Activated CD8-positive, alpha-beta memory T cell treated with anti-CD3 and anti-CD28 coated beads for 4 hours (primary cell): Measurements from ENCODE around the gene ZNF324B.
"Not testable (repeated sequence)": the region's sequence is repeated elsewhere in the genome, so short reads cannot be mapped to it uniquely, and the experiment has no call there.

Source experiments
- DNase-seq, 2 donors: peaks; one replicate each; pipeline ENCODE4 v3.0.0-alpha.2; 2020; ENCODE audit warnings: low read depth in 2 of 2

Gene ZNF324B

GRCh38 chr19:58453743-58454142 lies 2.3 kb downstream of the ZNF324B start:
- DNase-seq: no peak

GRCh38 chr19:58455306-58455705 lies 3.9 kb downstream of the ZNF324B start:
- no peak for DNase-seq

- DNase-seq: no peak
Measured at GRCh38 chr19:58456111-58456510, 4.7 kb downstream of the ZNF324B start.

DNA sequence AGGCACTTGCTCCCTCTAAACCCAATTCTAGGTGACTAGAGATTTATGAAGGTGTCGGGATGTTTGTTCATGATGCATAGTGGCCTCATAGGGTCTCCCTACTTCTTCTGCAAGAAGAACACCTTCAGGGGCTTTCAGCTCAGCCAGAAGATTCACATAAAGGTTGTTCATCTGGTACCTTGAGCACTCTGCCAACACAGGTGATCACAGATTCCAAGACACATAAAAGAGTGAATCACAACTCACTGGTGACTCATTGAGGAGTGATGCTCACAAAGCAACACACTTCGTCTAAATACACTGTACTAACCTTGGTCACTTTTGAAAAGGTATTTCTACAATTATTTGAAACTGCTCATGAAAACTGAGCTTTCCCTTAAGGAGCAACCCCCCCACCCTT lies 8.6 kb downstream of the ZNF324B start:
- no peak for DNase-seq

- no peak for DNase-seq
Measured at GRCh38 chr19:58466089-58466759, 14.8 kb downstream of the ZNF324B start.

- peak; percentile 95 to 96 for DNase-seq
Measured at GRCh38 chr19:58466760-58467589, 15.6 kb downstream of the ZNF324B start, which contains the start of gene ZNF324. Gene ZNF324 (plus strand): TSS chr19:58467080. CDS start chr19:58469186, 2,106 bp downstream.

DNA sequence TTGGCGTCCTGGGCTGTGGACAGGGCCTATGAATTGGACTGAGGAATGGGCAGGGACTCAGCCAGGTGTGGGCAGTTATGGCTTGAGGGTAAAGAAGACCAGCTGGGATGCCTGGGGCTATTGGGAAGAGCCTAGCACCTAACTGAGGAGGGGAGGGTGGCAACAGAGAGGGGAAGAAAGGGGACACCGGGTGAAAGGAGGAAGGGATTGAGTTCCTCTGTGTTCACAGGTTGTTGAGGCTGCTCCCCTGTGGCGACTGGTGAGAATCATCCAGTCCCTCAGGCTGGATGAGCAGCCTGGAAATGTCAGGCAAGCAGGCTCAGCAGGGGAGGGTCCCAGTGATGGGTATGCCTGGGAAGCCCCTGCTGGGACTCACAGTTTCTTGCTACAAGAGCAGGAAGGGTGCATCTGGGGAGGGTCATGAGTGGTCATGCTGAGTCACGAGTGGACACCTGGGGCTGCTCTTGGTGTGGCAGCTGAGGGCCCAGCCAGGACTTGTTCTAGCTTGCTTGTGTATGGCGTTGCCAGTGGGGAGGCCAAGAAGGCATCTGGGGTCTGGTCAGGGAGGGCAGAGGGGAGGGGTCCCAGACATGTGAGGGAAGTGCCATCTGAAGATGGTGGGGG lies 16.9 kb downstream of the ZNF324B start:
- DNase-seq: no peak

DNA sequence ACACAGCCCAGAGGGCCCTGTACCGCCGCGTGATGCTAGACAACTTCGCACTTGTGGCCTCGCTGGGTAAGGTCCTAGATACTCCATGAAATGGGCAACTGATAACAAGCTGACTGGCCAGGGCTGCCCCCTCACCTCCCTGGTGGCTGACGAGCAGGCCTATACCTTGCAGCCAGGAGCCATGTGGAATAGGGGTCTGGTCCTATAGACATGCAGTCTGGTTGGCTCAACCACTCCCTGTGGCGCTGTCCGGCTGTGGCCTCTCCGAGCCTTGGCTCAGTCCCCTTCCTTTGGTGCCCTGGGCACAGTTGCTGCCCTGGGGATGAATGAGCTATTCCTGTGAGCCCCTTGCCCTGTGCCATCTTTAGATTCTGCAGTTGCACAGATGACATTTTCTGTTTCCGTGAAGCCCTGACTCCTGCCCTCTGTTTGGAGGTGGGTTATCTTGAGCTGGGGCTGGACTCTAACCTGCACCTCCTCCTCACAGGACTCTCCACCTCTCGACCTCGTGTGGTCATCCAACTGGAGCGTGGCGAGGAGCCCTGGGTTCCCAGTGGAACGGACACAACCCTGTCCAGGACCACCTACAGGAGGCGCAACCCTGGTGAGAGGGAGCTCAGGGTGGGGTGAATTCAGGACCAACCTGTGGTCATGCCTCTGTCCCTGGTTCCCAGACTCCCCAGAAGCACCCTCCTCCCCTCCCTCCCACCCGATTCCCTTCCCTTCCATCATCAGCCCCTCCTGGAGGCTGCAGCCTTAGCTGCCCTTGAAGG lies 18.0 kb downstream of the ZNF324B start:
- no peak for DNase-seq

GRCh38 chr19:58470837-58471543 lies 19.6 kb downstream of the ZNF324B start:
- not testable (repeated sequence) for DNase-seq

- no peak for DNase-seq
Measured at GRCh38 chr19:58471736-58472135, 20.3 kb downstream of the ZNF324B start.

- DNase-seq: no peak
Measured at GRCh38 chr19:58473775-58474174, 22.4 kb downstream of the ZNF324B start.

DNA sequence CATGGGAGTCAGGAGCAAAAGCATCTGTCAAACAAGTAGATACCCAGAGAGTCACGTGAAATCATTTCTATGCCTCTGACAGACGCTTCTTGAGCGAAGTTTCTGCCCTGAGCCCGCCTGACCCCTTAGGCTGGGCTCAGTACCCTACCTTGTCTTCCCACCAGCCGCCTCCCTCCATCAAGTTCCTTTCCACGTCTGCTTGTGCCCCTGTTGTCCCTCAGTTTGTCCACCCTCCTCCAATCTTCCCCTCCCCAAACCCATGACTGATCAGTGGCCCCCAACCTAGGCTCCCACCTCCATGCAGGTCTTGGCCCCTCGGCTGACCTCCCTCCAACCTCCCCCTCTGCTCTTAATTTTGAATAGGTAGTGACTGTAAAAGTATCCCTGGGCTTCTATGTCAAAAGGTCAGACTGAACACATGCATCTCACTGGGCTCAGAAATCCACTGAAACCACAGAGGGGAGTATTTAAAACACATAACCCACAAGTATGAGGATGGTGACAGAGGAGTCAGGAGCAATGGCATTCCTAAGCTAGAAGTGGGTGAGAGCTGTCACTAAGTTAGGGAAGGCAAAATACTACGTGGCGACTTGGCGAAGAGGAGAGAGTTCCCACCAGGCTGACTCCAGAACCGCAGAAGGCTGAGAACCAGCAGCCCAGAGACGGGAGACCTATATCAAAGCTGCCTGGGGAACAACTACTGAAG lies 23.0 kb downstream of the ZNF324B start:
- DNase-seq: no peak

GRCh38 chr19:58474997-58475713 lies 23.7 kb downstream of the ZNF324B start:
- no peak for DNase-seq

DNA sequence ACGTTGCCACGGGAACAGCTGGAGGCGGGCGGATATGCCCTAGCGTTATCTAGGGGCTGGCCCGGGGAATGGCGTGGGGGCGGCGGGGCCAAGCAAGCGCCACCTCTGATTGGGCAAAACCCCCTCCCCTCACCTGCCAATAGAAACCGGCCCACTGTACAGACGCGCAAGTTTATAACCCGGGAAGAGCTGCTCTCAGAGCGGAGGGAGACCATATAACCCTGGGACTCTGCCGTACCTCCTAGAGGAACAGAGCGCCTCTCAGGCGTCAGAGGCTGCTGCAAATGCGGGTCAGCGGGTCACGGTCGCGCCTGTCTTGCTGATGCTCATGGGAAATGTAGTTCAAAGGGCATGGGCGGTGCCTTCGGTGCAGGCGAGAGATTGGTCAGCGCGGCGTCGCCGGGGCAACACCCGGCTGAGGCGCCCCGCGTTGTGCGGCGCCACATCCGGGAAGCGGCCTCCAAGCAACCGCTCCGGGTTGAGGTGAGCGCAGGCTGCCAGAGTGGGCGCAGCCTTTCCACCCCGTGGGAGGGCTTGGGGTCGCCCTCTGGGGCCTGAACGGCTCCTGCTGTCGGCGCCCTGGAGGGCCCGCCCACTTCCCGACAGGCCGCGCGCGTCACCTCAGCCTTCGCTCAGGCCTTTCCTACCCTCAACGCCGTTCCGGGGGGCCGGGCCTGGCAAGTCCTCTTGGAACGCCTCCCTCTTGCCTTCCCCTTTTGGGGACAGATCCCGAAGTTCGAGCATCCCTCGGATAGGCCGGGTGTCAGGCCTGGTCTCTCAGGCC lies 24.5 kb downstream of the ZNF324B start, which contains the start of gene ZNF446:
Gene ZNF446 (plus strand): TSS at position 639 of the 784 bp plus-strand sequence. CDS start 867 bp downstream, outside the sequence.
- DNase-seq: peak; percentile 92 to 93

GRCh38 chr19:58476498-58477015 lies 25.1 kb downstream of the ZNF324B start:
- DNase-seq: no peak

- no peak for DNase-seq
Measured at GRCh38 chr19:58477130-58477529, 25.7 kb downstream of the ZNF324B start.

DNA sequence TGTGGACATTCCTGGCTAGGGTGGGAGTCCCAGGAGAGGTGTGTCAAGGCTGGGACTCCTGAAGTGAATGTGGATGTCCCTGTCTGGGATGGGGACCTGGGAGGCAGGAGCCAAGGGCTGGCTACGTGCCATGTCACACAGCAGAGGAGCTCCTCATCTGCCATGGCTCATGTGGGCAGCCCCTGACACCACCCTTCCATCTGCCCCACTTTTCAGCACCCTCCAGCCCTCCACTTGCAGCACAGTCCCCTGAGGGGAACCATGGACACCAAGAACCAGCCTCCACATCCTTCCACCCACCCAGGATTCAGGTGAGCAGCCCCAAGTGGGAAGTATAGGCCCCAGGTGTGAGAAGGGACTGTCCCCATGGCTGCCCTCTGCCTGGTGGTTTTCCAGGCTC lies 26.4 kb downstream of the ZNF324B start:
- no peak for DNase-seq

GRCh38 chr19:58479303-58479702 lies 27.9 kb downstream of the ZNF324B start:
- no peak for DNase-seq
